Measurements from ENCODE around the gene CDNF. TPM values are rescaled to one million over a fixed set of nuclear protein-coding genes. Genes with fewer than 3 reads are reported as not detected.
A peak's percentile ranks its signal among the peaks of the same experiment; 100 is the strongest.

Gene CDNF
- 1 to 10 TPM in 3 of 4 donors, not detected in 1; 2.6 to 9.1 (median 3.8) TPM for total RNA-seq

DNA sequence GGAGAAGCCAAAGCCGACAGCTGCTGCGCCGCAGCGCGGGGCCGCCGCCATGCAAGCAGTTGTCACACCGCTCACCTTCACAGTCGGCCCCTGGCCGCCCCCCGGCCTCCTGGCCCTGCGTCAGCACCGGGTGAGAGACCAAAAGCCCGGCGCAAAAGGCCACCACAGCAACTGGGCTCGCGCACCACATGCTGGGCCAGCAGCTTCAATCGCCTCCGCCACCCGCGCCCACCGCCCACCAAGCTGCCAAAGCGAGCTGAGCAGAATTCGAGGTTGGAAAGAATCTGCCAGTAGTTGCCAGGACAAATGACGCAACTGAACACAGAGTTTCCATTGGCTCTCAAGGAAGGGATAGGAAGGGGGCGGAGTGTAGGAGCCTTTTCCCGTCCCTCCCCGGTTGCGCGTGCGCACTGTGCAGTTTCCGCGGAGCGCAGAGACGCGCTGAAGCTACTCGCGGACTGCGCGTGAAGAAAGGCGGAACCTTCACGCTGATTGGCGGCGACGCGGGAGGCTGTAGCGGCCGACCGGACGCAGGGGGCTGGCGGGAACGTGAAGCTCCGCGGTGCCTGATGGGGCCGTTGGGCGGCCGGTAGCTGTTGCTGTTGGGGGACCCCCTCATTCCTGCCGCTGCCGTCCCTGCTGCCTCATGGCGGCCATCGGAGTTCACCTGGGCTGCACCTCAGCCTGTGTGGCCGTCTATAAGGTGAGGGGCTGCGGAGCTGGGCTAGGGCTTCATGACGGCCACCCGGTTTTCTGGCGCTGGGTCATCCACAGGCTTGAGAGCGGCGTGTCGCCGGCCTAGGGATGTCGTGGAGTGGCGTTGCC is at the start of gene CDNF, which contains the start of the genes HSPA14 and MSANTD7:
TSS of gene CDNF (minus strand) at position 281 of the 825 bp plus-strand sequence. CDS start at position 190, 91 bp downstream.
TSS of gene HSPA14 (plus strand) at position 550 of the 825 bp plus-strand sequence. CDS start at position 647, 97 bp downstream.
TSS of gene MSANTD7 (plus strand) at position 550 of the 825 bp plus-strand sequence. CDS start 3,979 bp downstream, outside the sequence.
- Histone ChIP-seq H3K36me3 (no peaks in the 10 kb centered on the region), H3K27me3 (no peaks in the 10 kb centered on the region), H3K4me3 (peak within 1 kb of the TSS; percentile 96), H3K9me3 (no peaks in the 10 kb centered on the region), H3K27ac (peak within 1 kb of the TSS; percentile 93 to 94), H3K4me1 (peaks cover 5% of the 10 kb centered on the region in 2 donors)
- TF ChIP-seq, protein P1, sequence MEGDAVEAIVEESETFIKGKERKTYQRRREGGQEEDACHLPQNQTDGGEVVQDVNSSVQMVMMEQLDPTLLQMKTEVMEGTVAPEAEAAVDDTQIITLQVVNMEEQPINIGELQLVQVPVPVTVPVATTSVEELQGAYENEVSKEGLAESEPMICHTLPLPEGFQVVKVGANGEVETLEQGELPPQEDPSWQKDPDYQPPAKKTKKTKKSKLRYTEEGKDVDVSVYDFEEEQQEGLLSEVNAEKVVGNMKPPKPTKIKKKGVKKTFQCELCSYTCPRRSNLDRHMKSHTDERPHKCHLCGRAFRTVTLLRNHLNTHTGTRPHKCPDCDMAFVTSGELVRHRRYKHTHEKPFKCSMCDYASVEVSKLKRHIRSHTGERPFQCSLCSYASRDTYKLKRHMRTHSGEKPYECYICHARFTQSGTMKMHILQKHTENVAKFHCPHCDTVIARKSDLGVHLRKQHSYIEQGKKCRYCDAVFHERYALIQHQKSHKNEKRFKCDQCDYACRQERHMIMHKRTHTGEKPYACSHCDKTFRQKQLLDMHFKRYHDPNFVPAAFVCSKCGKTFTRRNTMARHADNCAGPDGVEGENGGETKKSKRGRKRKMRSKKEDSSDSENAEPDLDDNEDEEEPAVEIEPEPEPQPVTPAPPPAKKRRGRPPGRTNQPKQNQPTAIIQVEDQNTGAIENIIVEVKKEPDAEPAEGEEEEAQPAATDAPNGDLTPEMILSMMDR (IDR thresholded peaks at IDR 0.05): peak in 2 of 4 experiments; percentile 3 to 31
- TF ChIP-seq POLR2A (IDR thresholded peaks at IDR 0.05): peak; percentile 79 to 81
- intact Hi-C loops (cut with DNase I; ENCODE audit: low total_unique reads): no loop called here
- DNase-seq: peak; percentile 99

DNA sequence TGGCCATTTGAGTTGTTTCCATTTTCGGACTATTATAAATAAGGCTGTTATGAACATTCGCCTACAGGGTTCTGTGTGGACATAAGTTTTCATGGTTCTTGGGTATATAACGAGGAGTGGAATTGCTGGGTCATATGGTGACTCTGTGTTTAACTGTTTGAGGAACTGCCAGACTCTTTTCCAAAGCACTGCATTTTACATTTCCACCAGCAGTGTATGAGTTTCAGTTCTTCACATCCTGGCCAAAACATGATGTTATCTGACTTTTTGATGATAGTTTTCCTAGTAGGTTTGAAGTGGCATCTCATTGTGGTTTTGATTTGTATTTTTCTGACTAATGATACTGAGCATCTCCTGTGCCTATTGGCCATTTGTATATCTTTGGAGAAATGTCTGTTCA is 46.2 kb upstream of the CDNF start:
- H3K27ac ChIP-seq: no peak overlapping the region
- no peaks in the 10 kb centered on the region for H3K4me1 ChIP-seq
- H3K27me3 ChIP-seq: no peaks in the 10 kb centered on the region
- no peak for TF ChIP-seq POLR2A (IDR thresholded peaks at IDR 0.05)
- TF ChIP-seq, protein P1 (IDR thresholded peaks at IDR 0.05): no peak
- intact Hi-C loops (cut with DNase I; ENCODE audit: low total_unique reads): no loop called here
- H3K9me3 ChIP-seq: no peaks in the 10 kb centered on the region
- H3K4me3 ChIP-seq: no peak overlapping the region
- DNase-seq: no peak
- no peaks in the 10 kb centered on the region for H3K36me3 ChIP-seq

DNA sequence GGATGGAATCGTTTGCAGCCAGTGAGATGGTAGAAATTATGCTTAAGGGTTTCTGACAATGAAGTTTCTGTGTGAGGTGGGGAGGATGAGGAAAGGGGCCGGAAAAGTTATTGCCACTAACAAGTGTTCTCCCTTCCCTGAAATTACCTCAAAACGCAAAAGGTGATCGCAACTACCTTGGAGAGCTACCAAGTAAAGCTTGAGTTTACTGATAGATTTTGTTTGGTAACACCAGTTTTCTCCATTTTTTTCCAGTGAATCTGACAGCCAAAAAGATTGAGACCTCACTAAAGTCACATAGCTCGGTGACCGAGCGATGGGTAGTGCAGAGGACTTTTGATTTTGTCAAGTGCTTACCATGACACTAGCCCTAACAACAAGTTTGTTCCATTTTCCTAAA is 42.4 kb upstream of the CDNF start:
- H3K4me1 ChIP-seq: no peaks in the 10 kb centered on the region
- no peaks in the 10 kb centered on the region for H3K27me3 ChIP-seq
- H3K27ac ChIP-seq: no peak overlapping the region
- H3K36me3 ChIP-seq: no peaks in the 10 kb centered on the region
- DNase-seq: no peak
- H3K9me3 ChIP-seq: no peaks in the 10 kb centered on the region
- H3K4me3 ChIP-seq: no peak overlapping the region
- intact Hi-C loops (cut with DNase I; ENCODE audit: low total_unique reads): no loop called here
- TF ChIP-seq, protein P1 (IDR thresholded peaks at IDR 0.05): no peak
- no peak for TF ChIP-seq POLR2A (IDR thresholded peaks at IDR 0.05)

DNA sequence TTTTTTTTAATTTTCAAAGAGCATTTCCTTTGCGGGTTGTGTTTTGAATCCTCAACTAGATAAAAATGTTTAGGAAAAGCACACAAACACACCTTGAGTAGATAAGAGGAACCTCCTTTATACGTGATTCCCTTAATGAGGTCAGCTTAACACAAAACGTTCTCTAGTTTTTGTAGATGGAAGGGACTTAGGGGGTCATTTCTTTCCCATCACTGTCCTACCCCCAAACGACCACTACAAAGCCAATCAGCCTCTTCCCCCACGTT is 42.0 kb upstream of the CDNF start:
- H3K36me3 ChIP-seq: no peaks in the 10 kb centered on the region
- no peak for DNase-seq
- no peaks in the 10 kb centered on the region for H3K4me1 ChIP-seq
- no peak overlapping the region for H3K27ac ChIP-seq
- no peak for TF ChIP-seq POLR2A (IDR thresholded peaks at IDR 0.05)
- TF ChIP-seq, protein P1 (IDR thresholded peaks at IDR 0.05): no peak
- no peaks in the 10 kb centered on the region for H3K9me3 ChIP-seq
- H3K4me3 ChIP-seq: peak overlapping the region; percentile 58 to 73
- no peaks in the 10 kb centered on the region for H3K27me3 ChIP-seq
- intact Hi-C loops (cut with DNase I; ENCODE audit: low total_unique reads): no loop called here
